ENCODE measurements around the gene IL17C.
A peak's percentile ranks its signal among the peaks of the same experiment; 100 is the strongest.

The IL17C gene

DNA sequence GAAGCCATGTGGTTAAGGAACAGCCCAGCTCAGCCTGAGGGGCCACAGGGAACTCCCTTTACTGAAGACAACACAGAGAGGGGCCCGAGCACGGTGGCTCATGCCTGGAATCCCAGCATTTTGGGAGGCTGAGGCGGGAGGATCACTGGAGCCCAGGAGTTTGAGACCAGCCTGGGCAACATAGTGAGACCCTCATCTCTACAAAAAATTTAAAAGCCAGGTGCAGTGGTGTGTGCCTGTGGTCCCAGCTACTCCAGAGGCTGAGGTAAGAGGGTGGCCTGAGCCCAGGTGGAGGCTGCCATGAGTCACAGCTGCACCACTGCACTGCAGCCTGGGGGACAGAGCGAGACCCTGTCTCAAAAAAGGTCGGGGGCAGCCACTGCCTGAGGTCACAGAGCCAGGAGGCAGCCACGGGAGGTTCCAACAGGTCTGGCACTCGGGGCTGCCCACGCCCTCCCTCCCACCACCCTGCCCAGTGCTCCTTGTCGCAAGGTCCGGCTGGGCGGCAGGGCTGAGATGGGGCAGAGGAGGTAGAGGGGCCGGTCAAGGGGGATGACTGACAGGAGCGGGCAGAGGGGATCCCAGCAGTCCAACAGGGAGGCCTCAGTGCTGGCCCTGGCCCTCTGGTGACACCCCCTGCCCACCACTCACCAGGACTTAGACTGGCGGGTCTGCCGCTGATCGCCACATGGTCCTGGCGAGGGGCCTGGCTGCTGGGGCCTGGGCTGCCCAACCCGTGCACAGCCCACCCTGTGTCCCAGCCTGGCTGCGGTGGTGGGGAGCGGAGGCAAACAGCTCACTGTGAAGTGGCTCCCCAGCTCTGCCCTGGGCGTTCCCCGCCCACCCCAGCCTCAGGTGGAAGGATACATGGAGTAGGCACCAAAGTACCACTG is 9.1 kb downstream of the IL17C start:
- DNase-seq = no peak

DNA sequence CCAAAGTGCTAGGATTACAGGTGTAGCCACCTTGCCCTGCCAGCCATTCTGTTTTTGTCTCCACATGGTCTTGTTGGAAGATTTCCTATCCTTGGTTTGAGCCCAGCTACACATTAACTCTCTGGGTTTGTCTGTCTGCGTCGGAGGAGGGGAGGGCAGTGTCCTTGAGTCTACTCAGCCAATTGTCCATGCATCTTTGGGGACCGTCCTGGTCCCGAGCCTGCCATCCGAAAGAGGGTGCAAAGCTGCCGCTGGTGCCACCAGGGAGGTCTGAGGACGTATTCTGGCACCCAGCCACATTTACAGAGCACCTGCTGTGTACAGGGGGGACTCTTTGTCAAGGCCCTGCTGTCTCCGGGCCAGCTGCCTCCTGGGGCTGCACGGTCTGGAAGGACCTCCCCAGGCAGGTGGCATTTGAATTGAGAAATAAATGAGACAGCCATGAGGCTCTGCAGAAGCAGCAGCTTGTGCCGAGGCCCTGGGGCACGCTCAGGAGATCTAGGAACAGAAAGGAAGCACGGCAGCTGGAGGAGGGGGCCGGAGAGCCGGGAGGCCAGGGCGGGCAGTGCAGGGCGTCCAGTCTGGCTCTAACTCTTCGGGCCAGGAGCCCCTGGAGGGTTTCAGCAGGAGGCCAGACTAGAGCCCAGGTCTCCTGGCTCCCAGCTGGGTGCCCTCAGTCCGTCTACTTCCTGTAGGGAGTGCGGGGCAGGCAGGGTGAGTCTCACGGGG is 11.0 kb downstream of the IL17C start:
- DNase-seq = no peak

DNA sequence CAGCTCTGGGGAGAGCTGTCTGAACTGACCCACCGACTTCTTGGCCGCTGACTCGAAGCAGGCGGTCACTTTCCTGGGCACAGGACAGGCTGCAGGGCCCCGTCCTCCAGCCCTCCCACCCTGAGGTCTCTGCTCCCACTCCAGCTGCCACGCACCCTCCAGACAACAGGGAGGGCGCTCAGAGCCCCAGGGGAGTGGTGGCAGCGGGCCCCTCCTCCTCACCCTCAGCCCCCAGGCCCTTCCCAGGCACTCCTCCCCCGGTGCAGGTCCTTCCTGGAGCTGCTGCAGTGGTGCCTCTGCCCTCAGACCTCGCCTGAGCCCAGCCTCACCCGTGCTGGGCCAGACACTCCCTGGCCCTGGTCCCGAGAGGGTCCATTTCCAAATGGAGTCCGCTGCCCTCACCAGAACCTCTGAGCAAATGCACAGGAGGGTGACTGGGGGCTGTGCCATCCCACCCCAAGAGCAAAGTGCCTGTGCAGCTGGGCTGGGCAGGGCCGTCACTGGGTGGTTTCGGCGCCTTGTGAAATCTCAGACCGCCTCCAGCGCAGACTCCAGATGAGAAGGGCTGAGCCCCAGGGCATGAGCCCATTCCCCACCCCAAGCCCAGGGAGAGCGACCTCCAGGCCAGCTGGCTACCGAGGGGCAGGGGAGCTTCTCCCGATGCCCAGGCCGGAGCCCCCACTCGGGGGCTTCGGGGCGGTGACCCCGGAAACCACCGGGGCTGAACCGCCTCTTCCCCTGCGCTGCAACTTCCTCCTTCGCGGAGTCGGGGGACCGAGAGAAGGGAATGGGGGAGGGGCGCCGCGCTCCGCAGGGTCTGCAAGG is 11.8 kb downstream of the IL17C start:
- no peak for DNase-seq

DNA sequence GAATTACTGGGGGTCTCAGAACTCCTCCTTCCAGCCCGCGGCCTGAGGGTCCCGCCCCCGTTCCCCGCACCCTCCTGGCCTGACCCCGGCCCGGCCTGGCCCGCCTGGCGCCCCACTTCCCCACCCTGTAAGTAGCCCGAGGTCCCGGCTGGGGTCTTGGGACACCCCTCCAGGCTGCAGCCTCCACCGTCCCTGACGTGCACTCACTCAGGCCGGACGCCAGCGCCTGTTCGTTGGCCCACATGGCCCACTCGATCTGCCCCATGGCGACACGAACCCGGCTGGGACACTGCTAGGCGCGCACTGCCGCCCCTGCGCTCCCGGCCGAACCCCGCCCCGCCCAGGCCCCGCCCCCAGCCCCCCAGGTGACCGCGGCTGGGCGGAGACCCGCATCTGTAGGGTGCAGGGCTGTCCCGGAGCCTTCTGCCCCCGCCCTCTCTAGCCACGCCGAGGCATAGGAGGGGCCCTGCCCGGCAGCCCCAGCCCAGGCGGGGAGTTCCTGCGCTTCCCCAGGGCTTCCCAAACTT is 12.4 kb downstream of the IL17C start, which contains the start of gene CYBA:
Gene CYBA, minus strand, starts transcription at position 305 of the 527 bp plus-strand sequence. Its CDS starts 40 bp downstream, at position 265.
- peak; percentile 65 for DNase-seq

DNA sequence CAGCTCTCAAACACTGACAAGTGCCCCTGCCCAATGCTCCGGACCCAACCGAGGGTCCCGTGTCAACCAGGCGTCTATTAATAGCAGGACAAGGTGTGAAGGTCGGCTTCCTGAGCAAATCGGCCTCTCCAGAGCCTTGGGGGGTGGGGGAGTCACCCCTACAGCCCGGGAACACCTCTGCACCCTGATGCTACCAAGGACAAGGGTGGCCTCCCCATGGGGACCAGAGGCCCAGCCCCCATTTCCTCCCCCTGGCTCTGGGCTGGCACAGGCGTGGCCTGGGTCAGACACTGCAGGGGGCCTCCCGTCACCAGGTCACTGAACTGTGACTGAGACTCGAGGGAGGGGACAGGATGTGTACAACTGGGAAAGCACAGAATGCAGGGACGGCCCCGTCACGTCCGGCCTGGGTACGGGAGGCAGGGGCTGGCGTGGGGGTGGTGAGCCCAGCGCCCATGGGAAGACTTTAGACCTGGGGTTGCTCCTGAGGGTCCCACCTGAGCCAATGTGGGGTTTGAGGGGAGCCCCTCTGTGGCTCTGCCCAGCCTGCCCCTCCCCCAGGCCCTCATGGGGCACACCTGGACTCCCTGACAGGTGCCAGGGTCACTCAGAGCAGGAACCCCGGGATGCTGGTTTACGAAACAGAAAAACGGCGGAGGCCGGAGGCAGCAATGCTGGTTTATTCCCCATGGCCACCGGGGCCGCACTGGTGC is 13.1 kb downstream of the IL17C start:
- DNase-seq = peak; percentile 38

DNA sequence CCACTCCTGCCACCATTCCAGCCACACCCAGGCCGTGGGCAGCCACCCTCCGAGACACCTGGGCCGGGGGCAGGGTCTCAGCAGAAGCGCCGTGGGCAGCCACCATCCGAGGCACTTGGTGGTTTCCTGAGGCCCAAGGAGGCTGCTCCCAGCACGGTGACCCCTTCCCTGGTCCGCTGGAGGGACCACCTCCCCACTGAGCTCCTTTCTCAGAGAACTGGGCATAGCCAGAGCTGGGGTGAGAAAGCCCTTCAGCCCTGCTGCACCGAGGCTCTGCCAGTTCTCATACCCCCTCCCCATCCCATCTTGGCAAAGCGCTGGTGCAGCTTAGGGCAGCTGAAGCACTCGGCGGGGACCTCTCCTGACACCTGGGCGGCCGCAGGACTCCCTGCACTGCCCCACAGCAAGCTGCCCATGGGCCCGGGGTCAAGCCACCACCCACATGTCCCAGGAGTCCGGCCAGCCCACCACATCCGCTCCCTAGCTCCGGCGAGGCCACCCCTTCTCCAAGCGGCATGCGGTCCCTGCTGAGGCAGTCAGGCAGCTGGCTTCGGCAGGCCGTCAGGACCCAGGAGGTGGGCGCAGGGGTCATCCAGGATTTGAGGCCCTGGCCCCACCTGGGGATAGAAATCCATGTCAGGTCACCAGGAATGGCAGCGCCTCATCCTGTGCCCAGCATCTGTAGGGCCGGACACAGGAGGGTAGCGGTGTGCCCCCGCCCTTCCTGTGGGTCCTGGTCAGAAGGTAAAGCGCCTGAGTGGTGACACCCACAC is 13.8 kb downstream of the IL17C start:
- DNase-seq = no peak

DNA sequence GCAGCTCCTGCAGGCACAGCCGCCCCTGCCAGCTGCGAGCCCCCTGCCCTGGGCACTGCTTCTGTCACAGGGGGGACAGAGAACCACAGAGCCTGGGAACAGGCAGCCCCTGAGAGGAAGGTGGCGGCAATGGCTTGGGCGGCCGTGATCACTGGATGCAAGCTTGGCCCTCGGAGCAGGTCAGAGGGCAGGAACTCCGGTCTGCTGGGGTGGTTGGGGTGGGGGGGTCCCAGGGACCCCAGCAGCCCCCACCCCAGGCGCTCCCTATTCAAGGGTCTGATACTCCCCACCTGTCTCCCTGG is 14.3 kb downstream of the IL17C start:
- DNase-seq = no peak

DNA sequence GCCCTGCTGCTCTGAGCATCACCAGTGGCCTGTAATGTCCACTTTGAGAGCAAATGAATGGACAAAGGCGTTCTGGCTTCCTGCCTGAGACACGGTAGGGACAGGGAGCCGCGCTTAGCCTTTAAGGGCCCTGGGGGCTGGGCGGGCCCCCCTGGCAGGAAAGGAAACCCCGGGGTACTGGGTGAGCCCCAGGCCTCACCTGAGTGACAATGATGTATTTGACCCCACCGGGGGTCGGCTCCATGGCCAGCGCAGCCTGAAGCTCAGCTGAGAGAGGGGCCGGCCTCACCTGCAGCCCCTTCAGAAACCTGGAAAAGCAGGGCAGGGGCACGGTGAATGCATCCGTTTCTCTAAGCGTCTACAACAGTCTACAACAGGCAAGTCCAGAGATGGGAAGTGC is 14.7 kb downstream of the IL17C start:
- no peak for DNase-seq

DNA sequence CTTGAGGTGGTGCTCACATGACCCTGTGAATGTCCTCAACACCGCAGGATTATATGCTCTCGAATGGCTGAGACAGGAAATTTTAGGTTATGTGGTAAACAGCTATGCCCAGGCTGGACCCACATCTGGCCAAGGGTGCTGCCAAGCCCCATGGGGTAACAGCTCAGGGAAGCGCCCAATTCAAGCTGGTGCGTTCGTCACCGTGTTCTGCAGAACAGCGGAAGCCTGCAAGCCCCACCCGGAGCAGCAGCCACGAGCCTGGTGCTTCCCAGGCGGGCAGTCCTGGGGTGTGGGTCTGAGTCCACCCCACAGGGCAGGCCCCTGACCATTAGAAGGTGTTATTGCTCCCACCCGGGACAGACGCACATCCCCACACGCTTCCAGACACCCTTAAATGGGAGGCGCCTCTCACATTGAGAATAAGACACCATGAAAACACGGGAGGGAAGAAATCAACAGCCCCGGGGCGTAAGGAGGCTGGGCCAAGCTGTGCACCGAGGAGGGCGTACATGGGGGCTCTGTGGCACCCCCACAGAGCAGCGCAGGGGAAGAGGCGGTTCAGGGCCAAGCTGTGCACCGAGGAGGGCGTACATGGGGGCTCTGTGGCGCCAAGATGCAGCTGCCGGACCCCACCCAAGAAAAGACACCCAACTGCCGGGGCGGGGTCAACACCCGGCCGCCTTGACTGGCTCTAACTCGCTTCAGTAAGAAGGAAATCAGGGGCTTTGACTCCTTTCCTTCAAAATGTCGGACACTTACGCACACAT is 15.4 kb downstream of the IL17C start:
- DNase-seq = no peak

DNA sequence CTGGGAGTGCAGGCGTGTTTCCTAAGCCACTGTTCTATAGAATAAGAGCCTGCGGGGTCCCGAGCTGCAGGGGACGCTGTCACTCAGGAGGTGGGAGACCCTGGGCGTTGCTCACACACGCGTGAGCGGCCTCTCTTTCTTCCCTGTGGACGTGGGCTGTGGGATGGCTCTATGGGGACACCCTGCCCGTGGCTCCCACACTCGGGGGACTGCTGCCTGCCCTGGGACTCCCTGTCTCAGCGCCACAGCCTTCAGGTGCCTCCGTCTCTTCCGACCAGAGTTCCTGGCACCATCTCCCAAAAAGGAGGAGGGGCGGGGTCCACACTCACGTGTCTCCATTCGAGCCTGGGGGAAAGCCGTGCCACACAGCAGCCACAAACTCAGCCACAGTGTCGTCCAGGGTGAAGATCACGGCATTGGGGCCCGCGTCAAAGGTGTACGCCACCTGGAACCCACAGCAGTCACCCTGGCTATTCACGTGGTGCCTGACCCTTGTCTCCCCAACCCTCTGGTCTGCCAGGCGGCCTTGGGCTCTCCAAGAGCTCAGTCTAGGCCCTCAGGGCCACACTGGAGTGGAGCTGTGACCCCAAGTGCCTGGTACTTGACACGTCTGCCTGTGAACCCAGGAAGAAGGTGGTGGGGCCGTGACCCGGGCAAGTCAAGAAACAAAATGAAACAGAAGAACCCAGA is 16.1 kb downstream of the IL17C start:
- DNase-seq = no peak

DNA sequence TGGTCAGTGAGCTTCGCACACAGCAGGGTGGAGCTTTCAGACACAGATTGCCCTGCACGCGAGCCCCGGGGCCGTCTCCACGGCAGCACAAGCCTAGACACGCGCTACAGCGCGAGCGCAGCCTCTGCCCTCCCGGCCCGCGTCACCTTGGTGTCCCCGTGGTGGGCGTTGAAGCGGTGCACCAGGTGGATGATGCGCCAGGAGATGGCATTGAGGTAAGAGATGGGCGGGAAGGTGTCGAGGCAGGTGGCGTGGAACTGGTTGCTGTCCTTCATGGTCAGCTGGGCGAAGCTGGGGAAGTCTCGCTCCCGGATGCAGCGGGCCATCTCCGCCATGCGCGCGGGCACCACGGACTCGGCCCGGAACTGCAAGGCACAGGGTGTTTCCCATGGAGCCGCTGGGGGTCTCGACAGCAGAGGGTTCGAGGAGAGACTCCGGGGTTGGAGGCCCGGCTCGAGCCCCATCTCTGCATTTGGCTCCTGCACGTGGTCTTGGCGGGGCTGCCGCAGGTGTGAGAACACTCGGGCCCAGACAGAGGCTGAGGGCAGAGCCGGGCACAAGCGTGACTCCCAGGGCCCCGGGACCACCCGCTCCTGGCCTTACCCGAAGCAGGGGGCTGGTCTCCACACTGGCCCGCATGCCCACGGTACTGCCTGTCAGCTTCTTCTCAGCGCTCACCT is 16.8 kb downstream of the IL17C start:
- no peak for DNase-seq

DNA sequence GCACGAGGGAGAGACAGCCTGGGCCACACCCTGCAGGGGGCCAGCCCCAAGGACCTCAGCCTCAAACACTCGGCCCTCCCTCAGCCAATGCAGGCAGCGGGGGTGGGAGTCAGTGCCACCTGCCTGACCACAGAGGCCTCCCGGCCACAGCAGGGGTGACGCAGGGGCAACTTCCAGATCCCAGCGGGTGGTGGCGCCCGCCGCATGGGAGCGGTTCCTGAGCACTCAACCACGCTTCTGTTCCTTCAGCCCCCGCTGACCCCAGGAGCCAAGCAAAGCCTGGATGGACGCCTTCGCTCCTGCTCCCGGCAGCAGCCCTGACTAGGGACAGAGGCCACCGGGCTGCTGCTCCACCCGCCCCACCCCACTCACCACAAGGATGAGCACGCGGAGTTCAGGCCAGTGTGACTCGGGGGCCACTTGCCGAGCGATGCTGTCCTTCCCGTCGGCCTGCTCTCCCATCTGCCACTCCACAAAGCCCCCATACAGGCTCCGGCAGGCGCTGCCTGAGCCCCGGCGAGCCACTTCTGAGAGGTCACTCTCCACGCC is 17.4 kb downstream of the IL17C start:
- no peak for DNase-seq

DNA sequence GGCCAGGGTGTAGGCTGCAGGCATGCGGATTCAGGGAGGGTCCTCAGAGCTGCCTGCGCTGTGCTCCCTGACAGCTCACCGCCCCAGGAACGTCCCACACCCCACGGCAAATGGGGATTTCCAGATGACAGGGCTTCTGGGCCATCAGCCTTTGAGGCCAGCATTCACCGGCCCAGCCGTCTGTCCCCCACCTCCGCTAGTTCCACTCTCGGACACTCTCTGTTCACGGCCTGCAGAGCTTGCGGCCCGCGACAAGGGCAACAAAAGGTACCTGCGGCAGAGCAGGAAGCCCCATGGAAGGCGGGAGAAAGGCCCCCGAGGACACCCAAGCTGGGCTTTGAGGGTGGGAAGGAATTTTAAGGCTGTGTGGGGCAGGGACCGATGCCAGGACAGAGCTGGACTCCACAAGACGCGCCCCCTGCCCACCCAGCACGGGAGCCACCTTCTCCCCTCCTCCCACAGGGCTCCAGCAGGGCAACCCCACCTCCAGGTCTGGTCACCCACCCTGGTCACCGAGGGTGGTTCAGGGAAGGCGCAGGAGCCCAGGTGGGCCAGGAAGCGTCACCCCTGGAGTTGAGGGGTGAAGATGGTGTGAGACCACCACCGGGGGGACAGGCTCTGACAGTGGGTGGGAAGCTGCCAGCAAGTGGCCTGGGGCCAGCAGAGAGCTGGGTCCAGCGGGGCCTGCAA is 18.1 kb downstream of the IL17C start:
- DNase-seq = no peak

DNA sequence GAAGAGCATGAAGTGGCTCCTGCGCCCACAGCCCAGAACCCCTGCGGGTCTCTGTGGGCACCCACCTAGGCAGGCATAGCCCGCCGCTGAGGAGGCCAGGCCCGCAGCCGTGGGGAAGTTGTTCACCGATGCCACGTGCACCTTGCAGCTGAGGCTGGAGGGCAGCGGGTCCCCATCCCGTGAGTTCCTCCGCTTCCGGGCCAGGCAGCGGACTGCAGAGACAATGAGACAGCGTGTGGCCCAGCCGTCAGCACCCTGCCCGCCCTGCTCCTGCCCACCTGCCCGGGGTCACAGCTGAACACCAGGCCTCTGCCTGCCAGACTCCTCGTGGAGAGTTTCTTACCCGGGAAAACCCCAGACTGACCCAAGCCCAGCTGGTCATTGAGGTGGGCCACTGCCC is 19.0 kb downstream of the IL17C start:
- no peak for DNase-seq

DNA sequence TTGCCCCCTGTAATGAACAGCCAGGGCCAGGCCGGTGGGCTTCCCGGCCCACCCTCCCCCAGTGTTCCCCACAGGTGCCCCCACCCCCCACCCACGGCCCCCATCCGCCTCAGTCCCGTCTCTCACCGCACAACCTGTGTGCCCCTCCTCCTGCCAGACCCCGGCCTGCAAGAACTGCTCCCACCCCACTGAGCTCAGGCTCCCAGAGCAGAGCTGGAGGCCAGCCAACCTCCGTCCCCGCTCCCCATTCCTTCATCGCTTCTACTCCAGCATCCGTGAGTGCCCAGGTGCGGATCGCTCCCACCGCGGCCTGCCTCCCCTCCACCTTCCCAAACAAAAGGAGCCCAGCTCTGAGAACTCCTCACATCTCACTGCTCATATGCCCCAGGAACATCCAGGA is 20.3 kb downstream of the IL17C start:
- DNase-seq = no peak

DNA sequence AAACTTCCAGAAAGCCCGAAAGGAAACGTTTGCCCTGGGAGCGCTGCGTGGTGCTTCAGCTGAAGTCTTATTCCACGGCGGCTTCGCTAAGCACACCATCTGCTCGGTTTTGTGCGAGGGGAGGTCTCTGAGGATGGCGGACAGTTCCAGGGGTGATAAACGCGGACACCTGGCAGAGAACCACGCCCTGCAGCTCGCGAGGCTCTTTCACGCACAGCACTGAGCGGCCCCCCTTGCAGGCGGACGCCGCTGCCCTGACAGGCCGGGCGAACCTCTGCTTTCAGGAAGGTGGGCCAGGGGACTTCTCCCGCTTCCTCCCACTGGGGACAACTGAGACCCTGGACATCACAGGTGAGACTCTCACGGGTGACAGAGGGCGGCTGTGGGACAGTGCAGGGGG is 20.8 kb downstream of the IL17C start:
- no peak for DNase-seq

DNA sequence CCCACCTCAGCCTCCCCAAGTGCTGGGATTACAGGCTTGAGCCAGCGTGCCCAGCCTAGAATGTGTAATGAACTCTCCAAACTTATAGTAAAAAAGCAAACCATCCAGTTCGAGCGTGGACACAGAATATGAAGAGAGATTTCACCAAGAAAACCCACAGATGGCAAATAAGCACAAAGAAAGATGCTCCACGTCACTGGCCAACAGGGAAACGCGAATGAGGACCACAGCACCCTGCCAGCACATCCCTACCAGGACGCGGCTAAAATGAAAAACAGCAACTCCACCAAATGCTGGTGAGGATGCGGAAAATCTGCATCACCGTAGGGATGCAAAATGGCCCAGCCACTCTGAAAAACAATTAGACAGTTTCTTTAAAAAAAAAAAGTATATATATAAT is 23.1 kb downstream of the IL17C start:
- DNase-seq = no peak

DNA sequence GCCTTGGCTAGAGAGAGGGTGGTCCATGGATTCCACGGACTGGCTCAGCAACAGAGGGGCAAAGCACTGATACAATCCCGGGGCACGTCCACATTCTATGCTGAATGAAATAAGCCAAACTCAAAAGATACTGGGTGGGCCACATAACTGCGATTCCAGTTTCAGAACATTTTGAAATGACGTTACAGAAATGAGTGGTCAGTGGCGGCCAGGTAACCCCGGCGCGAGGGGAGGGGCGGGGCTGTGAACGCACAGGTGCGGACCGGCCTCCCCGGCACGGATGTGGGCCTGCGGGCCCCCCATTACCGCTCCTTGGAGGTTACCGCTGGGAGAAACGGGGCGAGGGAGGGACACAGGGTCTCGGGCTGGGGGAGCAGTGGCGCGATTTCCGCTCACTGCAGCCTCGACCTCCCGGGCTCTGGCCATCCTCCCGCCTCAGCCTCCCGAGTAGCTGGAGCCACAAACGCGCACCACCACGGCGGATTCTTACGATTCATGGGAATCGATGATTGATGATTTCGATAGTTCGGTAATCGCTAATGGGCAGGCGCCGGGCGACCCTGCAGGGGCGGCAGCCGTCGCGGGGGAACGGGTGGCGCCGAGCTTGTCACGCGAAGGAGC is 24.0 kb downstream of the IL17C start:
- DNase-seq = no peak
